ENCODE measurements around the gene LRRC1. TPM values are rescaled to one million over a fixed set of nuclear protein-coding genes. Genes with fewer than 3 reads are reported as not detected.

The LRRC1 gene
- total RNA-seq, 4 donors from 2014 or later = 41.7 to 52.4 (median 48.4) TPM

DNA sequence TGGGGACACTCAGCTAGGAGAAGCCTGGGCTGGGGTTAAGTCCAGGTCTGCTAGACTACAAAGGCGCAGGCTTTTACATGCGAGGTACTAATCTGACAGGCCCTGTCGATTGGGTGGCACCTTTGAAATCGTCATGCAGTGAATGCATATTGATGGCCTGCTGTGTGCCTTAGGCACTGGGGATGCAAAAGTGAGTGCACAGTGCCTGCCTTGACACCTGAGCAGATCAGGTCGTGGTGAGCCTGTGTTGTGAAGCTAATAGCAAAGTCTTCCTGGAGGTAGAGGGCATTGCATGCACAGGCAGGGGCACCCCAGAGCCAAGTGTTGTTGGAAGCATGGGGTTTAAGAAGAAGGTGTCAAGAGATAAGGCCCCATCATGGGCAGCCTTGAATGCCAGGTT lies 16.9 kb downstream of the LRRC1 start:
- DNase-seq = no peak
- Histone ChIP-seq H3K27ac (peak overlapping the region; percentile 41 to 84 (median 73)), H3K27me3 (no peaks in the 10 kb centered on the region), H3K4me3 (replicated peaks in 1 of 3) (no peak overlapping the region), H3K4me1 (peaks cover 31 to 64% of the 10 kb centered on the region in 2 donors), H3K36me3 (no peaks in the 10 kb centered on the region), H3K9me3 (no peaks in the 10 kb centered on the region)
- 73 to 80% methylated on average over 5 of the region's 5 CpGs for WGBS, 2 donors
- intact Hi-C loops (cut with DNase I) = no loop called here
- no peak for TF ChIP-seq POLR2A (IDR thresholded peaks at IDR 0.05)

DNA sequence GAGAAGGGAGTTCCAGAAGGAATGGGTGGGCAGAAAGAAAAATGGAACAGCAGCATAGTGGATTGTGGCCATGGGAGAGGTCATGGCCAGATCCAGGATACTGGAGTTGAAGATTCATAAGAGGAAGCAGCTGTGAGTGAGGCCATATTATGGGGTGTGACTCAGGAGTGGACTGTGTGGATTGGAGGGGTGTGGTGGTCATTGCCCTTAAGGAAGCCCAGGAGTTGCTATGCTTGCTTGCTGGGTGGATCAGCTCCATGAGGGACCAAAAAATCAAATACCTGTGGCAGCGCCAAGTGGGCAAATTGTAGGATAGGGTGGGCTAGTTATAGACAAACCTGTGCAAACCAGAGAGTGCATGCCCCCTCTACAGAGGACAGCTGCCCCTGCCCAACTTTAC lies 18.3 kb downstream of the LRRC1 start:
- DNase-seq = no peak
- no peaks in the 10 kb centered on the region for H3K36me3 ChIP-seq
- H3K27ac ChIP-seq = peak overlapping the region in 1 of 3 donors; percentile 95
- no peak for TF ChIP-seq POLR2A (IDR thresholded peaks at IDR 0.05)
- H3K4me3 ChIP-seq (replicated peaks in 1 of 3) = no peak overlapping the region
- H3K4me1 ChIP-seq = peaks cover 31 to 68% of the 10 kb centered on the region in 2 donors
- no peaks in the 10 kb centered on the region for H3K27me3 ChIP-seq
- no peaks in the 10 kb centered on the region for H3K9me3 ChIP-seq
- intact Hi-C loops (cut with DNase I) = no loop called here
- 100% methylated on average over 1 of the region's 1 CpG for WGBS, 2 donors

DNA sequence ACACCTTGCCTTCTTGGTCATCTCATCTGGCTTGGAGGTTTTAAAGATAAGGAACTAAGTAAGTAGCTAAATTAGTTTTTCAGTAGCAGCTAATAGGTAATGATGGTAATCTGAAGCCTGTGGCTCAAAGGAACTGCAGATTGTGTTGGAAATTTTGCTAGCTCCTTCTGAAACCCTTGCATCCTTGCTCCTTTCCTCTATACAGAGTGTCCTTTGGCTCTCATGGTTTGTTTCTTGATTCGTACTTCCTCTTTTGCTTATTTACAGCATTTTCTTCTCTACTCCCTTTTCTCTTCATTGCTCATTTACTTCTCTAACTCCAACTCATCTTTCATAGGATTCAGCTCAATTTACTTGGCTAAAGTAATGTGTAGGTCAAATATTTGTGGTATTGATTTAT lies 19.0 kb downstream of the LRRC1 start:
- WGBS, 2 donors = 83 to 93% methylated on average over 1 of the region's 1 CpG
- Histone ChIP-seq H3K27me3 (no peaks in the 10 kb centered on the region), H3K4me1 (peaks cover 31 to 72% of the 10 kb centered on the region in 2 donors), H3K27ac (peak overlapping the region; percentile 36 to 95 (median 84)), H3K36me3 (no peaks in the 10 kb centered on the region), H3K9me3 (no peaks in the 10 kb centered on the region), H3K4me3 (replicated peaks in 1 of 3) (no peak overlapping the region)
- no peak for DNase-seq
- intact Hi-C loops (cut with DNase I) = no loop called here
- TF ChIP-seq, protein P1, sequence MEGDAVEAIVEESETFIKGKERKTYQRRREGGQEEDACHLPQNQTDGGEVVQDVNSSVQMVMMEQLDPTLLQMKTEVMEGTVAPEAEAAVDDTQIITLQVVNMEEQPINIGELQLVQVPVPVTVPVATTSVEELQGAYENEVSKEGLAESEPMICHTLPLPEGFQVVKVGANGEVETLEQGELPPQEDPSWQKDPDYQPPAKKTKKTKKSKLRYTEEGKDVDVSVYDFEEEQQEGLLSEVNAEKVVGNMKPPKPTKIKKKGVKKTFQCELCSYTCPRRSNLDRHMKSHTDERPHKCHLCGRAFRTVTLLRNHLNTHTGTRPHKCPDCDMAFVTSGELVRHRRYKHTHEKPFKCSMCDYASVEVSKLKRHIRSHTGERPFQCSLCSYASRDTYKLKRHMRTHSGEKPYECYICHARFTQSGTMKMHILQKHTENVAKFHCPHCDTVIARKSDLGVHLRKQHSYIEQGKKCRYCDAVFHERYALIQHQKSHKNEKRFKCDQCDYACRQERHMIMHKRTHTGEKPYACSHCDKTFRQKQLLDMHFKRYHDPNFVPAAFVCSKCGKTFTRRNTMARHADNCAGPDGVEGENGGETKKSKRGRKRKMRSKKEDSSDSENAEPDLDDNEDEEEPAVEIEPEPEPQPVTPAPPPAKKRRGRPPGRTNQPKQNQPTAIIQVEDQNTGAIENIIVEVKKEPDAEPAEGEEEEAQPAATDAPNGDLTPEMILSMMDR (IDR thresholded peaks at IDR 0.05) = no peak
- no peak for TF ChIP-seq POLR2A (IDR thresholded peaks at IDR 0.05)

DNA sequence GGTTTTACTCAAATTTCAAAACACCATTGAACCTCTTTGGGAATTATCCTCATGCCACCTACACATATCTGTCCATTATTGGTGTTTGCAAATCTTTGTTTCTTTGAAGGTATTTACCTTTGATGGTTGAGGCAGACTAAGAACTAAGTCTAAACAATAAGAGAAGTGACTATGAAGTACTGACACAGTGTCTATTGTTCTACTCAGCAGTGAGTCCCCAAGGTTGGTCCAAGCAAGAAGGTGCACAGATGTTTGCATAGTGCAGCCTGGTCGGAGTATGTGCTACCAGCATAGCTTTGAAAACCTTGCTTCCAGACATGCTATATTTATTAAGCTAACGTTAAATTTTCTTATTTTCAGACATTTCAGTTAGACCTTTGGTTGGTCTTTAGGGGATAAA lies 19.5 kb downstream of the LRRC1 start:
- H3K27ac ChIP-seq = peak overlapping the region; percentile 36 to 95 (median 84)
- H3K27me3 ChIP-seq = no peaks in the 10 kb centered on the region
- no peak for DNase-seq
- peaks cover 31 to 75% of the 10 kb centered on the region in 2 donors for H3K4me1 ChIP-seq
- 79 to 81% methylated on average over 2 of the region's 2 CpGs for WGBS, 2 donors
- TF ChIP-seq POLR2A (IDR thresholded peaks at IDR 0.05) = no peak
- TF ChIP-seq, protein P1 (IDR thresholded peaks at IDR 0.05) = no peak
- no peaks in the 10 kb centered on the region for H3K36me3 ChIP-seq
- intact Hi-C loops (cut with DNase I) = no loop called here
- H3K4me3 ChIP-seq (replicated peaks in 1 of 3) = no peak overlapping the region
- no peaks in the 10 kb centered on the region for H3K9me3 ChIP-seq

DNA sequence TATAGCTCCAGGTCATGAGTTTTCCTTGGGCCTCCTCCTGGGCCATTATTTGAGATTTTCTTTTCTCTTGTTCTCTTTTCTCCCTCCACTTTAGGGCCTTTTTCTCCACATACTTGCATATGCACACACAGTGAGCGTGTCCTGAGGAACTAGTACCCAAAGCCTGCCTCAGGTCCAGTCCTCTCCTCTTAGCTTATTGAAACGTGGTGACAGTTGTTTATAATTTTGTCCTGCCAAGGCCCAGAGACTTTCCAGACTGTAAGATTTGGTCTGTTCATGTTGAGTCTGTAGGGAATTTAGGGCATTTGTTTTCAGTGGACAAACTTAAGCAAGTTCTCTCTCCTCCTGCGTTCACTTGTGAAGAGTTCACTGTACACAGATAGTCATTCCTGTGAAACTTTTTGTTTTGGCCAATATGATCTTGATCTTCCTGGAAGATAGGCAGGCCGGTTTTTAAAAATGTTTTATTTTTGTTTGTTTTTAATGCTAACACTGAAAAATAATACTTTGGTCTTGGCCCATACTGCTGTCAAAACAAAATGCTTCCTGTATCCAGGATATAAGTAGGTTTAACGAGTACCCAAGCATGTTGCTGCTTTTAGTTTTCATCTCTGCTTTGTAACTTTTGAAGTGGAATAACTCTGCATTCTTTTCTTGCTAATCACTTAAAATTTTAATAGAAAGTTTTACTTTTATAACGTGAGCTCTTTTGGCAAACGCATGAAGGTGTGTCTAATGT lies 20.7 kb downstream of the LRRC1 start:
- no peak for DNase-seq
- 20 to 23% methylated on average over 7 of the region's 7 CpGs for WGBS, 2 donors
- Histone ChIP-seq H3K4me3 (replicated peaks in 1 of 3) (no peak overlapping the region), H3K27ac (peak overlapping the region; percentile 73 to 95 (median 84)), H3K36me3 (no peaks in the 10 kb centered on the region), H3K9me3 (no peaks in the 10 kb centered on the region), H3K27me3 (no peaks in the 10 kb centered on the region), H3K4me1 (peaks cover 26 to 66% of the 10 kb centered on the region in 2 donors)
- intact Hi-C loops (cut with DNase I) = no loop called here
- TF ChIP-seq, protein P1 (IDR thresholded peaks at IDR 0.05) = no peak
- TF ChIP-seq POLR2A (IDR thresholded peaks at IDR 0.05) = no peak

DNA sequence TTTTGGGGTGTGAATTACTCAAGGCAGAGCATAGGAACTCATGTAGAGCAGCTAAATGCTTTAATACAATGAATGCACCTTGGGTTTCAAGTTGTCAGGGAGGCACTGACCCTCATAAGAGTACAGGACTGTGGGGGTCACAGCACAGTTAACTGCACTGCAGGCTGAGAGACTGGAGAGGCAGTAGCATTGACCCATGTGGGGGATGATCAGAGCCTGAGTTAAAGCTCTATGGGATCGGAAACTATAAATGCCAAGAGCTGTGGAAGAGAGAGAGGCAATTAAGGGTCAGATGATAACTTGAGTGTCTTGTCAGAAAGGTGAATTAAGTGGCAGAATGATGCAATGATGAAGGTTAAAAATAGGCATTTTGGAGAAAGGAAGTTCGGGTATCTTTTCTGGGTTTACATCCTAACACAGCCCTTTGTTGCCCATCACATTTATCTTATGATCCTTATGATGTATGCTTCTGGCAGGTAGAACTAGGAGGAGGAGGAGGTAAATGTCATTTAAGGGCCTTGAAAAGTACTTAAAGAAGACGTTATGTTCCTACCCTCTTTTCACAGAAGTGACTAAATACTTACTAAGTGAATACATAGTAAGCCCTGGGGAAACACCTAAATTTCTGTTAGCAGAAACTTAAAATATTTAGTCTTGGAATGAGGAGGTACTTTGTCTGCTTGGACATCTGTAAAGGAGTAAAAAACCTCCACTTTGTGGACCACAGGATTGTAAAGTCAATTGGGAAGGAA lies 24.2 kb downstream of the LRRC1 start:
- no peak overlapping the region for H3K4me3 ChIP-seq (replicated peaks in 1 of 3)
- WGBS, 2 donors = 53 to 60% methylated on average over 3 of the region's 3 CpGs
- H3K36me3 ChIP-seq = no peaks in the 10 kb centered on the region
- intact Hi-C loops (cut with DNase I) = no loop called here
- no peaks in the 10 kb centered on the region for H3K9me3 ChIP-seq
- TF ChIP-seq, protein P1 (IDR thresholded peaks at IDR 0.05) = no peak
- no peak for TF ChIP-seq POLR2A (IDR thresholded peaks at IDR 0.05)
- no peak overlapping the region for H3K27ac ChIP-seq
- no peak for DNase-seq
- H3K4me1 ChIP-seq = peaks cover 24 to 61% of the 10 kb centered on the region in 2 donors
- no peaks in the 10 kb centered on the region for H3K27me3 ChIP-seq

Measured in thyroid gland (tissue), 4 donors.